Calu3 (cell line): Measurements from ENCODE around the gene MLLT3. TPM values are rescaled to one million over a fixed set of nuclear protein-coding genes. Genes with fewer than 3 reads are reported as not detected.

Source experiments
- BruUV-seq: library from RNA; stranded (reverse); fragments of 400-500 nt; replicated peaks from 2 replicates; lab custom pipeline; 2021; lab: Mats Ljungman, UMichigan
- CTCF ChIA-PET: fragments of 300-600 bp; sonication (Branson Sonifier 250); formaldehyde crosslinking; loops from one replicate; lab custom pipeline; 2022; ENCODE audit warnings: antibody characterized with exemption; lab: Charles Lee
- DNase-seq: peaks from one replicate; pipeline ENCODE4 v3.0.0; 2022
- H3K27ac Mint-ChIP-seq: one replicate; pipeline ENCODE4 v1.8.0; 2022; ENCODE audit warnings: mixed read lengths; ENCODE audit not compliant: unreplicated experiment
- H3K27me3 Mint-ChIP-seq: one replicate; pipeline ENCODE4 v1.8.0; 2022; ENCODE audit warnings: mixed read lengths; ENCODE audit not compliant: unreplicated experiment
- H3K36me3 Mint-ChIP-seq: one replicate; pipeline ENCODE4 v1.8.0; 2022; ENCODE audit warnings: mild to moderate bottlenecking, moderate library complexity, mixed read lengths; ENCODE audit not compliant: insufficient read depth, unreplicated experiment
- H3K4me1 Mint-ChIP-seq: one replicate; pipeline ENCODE4 v1.8.0; 2022; ENCODE audit warnings: mild to moderate bottlenecking, low read depth, mixed read lengths; ENCODE audit not compliant: unreplicated experiment
- H3K4me3 Mint-ChIP-seq: one replicate; pipeline ENCODE4 v1.8.0; 2022; ENCODE audit warnings: mild to moderate bottlenecking, low read depth, moderate library complexity, mixed read lengths; ENCODE audit not compliant: unreplicated experiment
- H3K9me3 Mint-ChIP-seq: one replicate; pipeline ENCODE4 v1.8.0; 2022; ENCODE audit warnings: low read depth, mixed read lengths; ENCODE audit not compliant: unreplicated experiment
- intact Hi-C: fragments of 100-400 bp; cut with micrococcal nuclease; formaldehyde crosslinking; loops from one replicate; pipeline ENCODE4 v1.10.0; 2022; ENCODE audit not compliant: unreplicated experiment
- total RNA-seq: library from RNA; stranded (reverse); gene quantifications from 2 replicates; pipeline ENCODE4 v1.2.3, GENCODE V29; 2022
- TF ChIP-seq, protein P1 (sequence below): fragments of 200-600 bp; IDR thresholded peaks from one replicate; pipeline ENCODE4 v1.8.0; 2022; ENCODE audit warnings: antibody characterized with exemption; ENCODE audit not compliant: unreplicated experiment

The MLLT3 gene
- total RNA-seq, 1 experiment from 2014 or later: 23.1 TPM

DNA sequence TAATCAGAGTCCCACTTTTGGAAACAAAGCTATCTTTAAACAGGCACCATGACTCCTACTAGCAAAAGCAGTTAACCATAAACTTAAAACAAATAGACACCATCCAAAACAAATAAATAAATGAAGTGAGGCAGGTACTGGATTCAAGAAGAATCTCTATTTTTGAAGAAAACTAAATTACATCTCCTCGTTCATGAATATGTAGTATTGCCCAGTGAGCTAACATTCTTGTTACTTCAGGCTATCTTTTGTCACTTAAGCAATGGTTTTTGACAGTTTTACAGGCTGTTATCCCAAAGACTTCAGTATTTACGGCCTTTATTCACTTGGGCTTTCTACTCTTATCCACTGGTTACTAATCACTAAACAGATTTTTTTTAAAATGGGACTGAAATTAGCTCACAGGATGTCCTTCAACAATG is 242.5 kb downstream of the MLLT3 start:
- no TSS peak for BruUV-seq
- no peak for DNase-seq
- TF ChIP-seq, protein P1, sequence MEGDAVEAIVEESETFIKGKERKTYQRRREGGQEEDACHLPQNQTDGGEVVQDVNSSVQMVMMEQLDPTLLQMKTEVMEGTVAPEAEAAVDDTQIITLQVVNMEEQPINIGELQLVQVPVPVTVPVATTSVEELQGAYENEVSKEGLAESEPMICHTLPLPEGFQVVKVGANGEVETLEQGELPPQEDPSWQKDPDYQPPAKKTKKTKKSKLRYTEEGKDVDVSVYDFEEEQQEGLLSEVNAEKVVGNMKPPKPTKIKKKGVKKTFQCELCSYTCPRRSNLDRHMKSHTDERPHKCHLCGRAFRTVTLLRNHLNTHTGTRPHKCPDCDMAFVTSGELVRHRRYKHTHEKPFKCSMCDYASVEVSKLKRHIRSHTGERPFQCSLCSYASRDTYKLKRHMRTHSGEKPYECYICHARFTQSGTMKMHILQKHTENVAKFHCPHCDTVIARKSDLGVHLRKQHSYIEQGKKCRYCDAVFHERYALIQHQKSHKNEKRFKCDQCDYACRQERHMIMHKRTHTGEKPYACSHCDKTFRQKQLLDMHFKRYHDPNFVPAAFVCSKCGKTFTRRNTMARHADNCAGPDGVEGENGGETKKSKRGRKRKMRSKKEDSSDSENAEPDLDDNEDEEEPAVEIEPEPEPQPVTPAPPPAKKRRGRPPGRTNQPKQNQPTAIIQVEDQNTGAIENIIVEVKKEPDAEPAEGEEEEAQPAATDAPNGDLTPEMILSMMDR: no peak
- Mint-ChIP-seq H3K4me1 (peaks cover 17% of the 10 kb centered on the region), H3K4me3 (no peak overlapping the region), H3K27ac (peak overlapping the region; percentile 6), H3K36me3 (no peaks in the 10 kb centered on the region), H3K9me3 (no peaks in the 10 kb centered on the region), H3K27me3 (no peaks in the 10 kb centered on the region)
- CTCF ChIA-PET: interaction anchor here (0.7 kb wide), 1 partner anchor 88 kb away, joined by 3 read pairs; no protein-coding TSS in a partner anchor
- intact Hi-C loops: no loop called here

DNA sequence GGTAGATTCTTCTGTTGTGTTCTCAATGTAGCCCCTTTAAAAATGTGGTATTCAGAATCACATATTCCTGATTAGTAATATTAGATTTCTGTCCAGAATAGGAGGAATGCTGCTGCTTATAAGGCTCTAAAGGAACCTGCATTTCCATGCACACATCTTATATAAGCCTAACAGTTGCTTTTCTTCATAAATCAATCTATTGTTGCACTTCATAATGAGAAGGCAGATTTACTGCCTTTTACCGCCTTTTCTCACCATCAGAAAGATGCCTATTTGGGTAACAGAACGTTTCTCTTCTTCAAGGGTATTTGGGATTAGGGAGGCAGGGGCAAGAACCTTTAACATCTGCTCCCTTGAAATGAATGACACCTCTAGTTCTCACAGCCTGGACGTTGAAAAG is 243.4 kb downstream of the MLLT3 start:
- H3K36me3 Mint-ChIP-seq: no peaks in the 10 kb centered on the region

DNA sequence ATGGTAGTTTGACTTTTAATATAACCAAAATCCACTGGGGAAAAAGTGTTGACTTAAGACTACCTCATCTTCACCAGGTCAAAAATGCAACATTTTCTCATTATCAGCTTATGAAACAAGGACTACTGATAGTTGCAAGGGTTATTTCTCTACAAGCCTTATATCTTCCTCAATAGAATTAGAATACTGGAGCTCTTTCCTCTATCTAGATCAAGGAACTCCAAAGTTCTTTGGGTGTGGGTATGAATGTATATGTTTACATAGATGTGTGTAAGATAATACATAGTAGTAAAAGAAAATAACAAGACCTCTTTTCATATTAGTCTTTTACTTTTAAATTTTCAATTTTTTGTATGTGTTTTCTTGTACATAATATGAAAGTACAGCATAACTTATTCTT is 244.5 kb downstream of the MLLT3 start:
- TF ChIP-seq, protein P1: no peak
- Mint-ChIP-seq H3K27ac (no peak overlapping the region), H3K27me3 (no peaks in the 10 kb centered on the region)

More for the DNA sequence above, 243.4 kb downstream of the MLLT3 start:
- H3K27me3 Mint-ChIP-seq: no peaks in the 10 kb centered on the region
- TF ChIP-seq, protein P1: no peak
- CTCF ChIA-PET: no interaction called here
- no TSS peak for BruUV-seq
- peaks cover 17% of the 10 kb centered on the region for H3K4me1 Mint-ChIP-seq
- H3K27ac Mint-ChIP-seq: no peak overlapping the region
- intact Hi-C loops: no loop called here
- no peak for DNase-seq
- H3K9me3 Mint-ChIP-seq: no peaks in the 10 kb centered on the region
- no peak overlapping the region for H3K4me3 Mint-ChIP-seq

DNA sequence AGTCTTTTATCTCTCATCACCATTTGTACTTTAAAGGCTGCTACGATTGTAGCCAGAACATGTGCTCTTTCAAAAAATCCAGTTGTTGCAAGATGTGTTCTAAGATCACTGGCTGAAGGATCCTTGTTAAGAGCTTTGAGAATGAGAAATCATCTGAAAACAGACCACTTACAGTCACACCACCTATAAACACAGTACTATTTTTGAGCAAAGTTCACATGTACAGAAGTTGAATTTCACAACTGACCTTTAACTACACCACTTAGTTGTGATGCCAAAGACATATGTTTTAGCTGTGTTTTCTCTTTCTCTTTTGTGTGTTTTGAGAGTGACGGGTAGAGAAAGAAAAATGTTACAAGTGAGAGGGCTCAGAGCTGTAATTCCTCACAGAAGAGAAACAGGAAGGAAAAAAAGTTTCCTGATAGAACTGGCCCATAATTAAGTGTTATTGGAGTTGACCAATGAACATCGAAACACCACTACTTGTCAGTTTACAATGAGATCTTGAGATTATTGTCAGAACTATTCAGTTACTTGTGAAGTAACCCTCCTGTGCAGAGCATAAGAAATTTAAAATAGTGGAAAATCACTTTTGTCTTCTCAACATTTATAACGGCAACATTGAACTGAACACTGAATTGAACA is 245.4 kb downstream of the MLLT3 start:
- no peak for DNase-seq
- Mint-ChIP-seq H3K9me3 (no peaks in the 10 kb centered on the region), H3K27me3 (no peaks in the 10 kb centered on the region), H3K4me3 (no peak overlapping the region), H3K4me1 (peaks cover 17% of the 10 kb centered on the region), H3K36me3 (no peaks in the 10 kb centered on the region), H3K27ac (no peak overlapping the region)
- BruUV-seq: no TSS peak
- intact Hi-C loops: no loop called here
- TF ChIP-seq, protein P1: no peak
- CTCF ChIA-PET: no interaction called here

More for the DNA sequence above, 244.5 kb downstream of the MLLT3 start:
- Mint-ChIP-seq H3K4me3 (no peak overlapping the region), H3K4me1 (peaks cover 17% of the 10 kb centered on the region), H3K36me3 (no peaks in the 10 kb centered on the region), H3K9me3 (no peaks in the 10 kb centered on the region)
- intact Hi-C loops: no loop called here
- DNase-seq: no peak
- CTCF ChIA-PET: no interaction called here
- no TSS peak for BruUV-seq
